NCI-H2107 (cell line): ENCODE measurements around the gene CCNB2.

Experiments
- DNase-seq: peaks from one replicate; lab custom pipeline; 2025; lab: John Stamatoyannopoulos, UW

CCNB2 gene

GRCh38 chr15:59166601-59167265 lies 61.8 kb downstream of the CCNB2 start:
- no peak for DNase-seq

GRCh38 chr15:59168536-59168935 lies 63.6 kb downstream of the CCNB2 start:
- DNase-seq = no peak

- no peak for DNase-seq
These were observed 64.3 kb downstream of the CCNB2 start for GRCh38 chr15:59169251-59169708.

GRCh38 chr15:59170295-59171066 lies 65.5 kb downstream of the CCNB2 start:
- no peak for DNase-seq

- DNase-seq = no peak
These were observed 66.1 kb downstream of the CCNB2 start for GRCh38 chr15:59171067-59171397.

- no peak for DNase-seq
These were observed 67.4 kb downstream of the CCNB2 start for GRCh38 chr15:59172289-59172901.

- DNase-seq = no peak
These were observed 68.2 kb downstream of the CCNB2 start for GRCh38 chr15:59173194-59173593.

GRCh38 chr15:59174151-59174834 lies 69.3 kb downstream of the CCNB2 start:
- DNase-seq = no peak
